ENCODE measurements around the gene TMC7.

DNA sequence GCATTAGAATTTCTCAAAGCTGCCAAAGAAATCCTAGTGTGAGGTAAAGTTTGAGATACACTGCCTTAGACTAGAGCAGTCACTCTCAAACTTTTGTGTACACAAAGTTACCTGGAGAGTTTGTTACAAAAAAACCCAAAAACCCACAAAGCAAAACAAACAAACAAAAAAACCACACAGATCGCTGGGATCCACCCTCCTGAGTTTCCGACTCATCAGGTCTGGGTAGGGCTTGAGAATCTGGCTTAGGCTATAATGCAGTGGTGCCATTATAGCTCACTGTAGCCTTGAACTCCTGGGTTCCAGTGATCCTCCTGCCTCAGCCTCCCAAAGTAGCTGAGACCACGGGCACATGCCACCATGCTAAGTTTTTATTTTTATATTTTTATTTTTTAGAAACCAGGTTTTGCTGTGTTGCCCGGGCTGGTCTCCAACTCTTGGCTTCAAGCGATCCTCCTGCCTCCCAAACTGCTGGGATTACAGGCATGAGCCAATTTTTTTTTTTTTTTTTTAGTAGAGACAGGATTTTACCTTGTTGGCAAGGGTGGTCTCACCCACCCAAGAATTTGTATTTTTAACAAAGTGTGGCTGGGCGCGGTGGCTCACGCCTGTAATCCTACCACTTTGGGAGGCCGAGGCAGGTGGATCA lies 35.2 kb upstream of the TMC7 start:
- TF ChIP-seq EZH2 (IDR thresholded peaks at IDR 0.05; ENCODE audit: borderline replicate concordance, low read depth, low read length, poor library complexity, severe bottlenecking) = no peak
- TF ChIP-seq, protein P1, sequence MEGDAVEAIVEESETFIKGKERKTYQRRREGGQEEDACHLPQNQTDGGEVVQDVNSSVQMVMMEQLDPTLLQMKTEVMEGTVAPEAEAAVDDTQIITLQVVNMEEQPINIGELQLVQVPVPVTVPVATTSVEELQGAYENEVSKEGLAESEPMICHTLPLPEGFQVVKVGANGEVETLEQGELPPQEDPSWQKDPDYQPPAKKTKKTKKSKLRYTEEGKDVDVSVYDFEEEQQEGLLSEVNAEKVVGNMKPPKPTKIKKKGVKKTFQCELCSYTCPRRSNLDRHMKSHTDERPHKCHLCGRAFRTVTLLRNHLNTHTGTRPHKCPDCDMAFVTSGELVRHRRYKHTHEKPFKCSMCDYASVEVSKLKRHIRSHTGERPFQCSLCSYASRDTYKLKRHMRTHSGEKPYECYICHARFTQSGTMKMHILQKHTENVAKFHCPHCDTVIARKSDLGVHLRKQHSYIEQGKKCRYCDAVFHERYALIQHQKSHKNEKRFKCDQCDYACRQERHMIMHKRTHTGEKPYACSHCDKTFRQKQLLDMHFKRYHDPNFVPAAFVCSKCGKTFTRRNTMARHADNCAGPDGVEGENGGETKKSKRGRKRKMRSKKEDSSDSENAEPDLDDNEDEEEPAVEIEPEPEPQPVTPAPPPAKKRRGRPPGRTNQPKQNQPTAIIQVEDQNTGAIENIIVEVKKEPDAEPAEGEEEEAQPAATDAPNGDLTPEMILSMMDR (conservative IDR thresholded peaks at IDR 0.05; ENCODE audit: low read depth, low read length) = no peak

Data from A673 (cell line).